PC-3 (cell line): ENCODE measurements around the gene NPR2. TPM values are rescaled to one million over a fixed set of nuclear protein-coding genes. Genes with fewer than 3 reads are reported as not detected.

Experiments used
- ATAC-seq: fragments of 200-7000 bp; cut with Tn5 transposase; 2 replicates; pipeline ENCODE4 v1.9.1; 2020; ENCODE audit warnings: mild to moderate bottlenecking, moderate library complexity
- BruUV-seq: library from RNA; stranded (reverse); fragments of 400-500 nt; replicated peaks from 2 replicates; lab custom pipeline; 2021; lab: Mats Ljungman, UMichigan
- CTCF ChIA-PET: fragments of 300-600 bp; sonication (Branson Sonifier 250); formaldehyde crosslinking; loops from one replicate; lab custom pipeline; 2022; ENCODE audit warnings: antibody characterized with exemption; lab: Charles Lee
- POLR2A ChIA-PET: fragments of 300-600 bp; sonication (Branson Sonifier 250); formaldehyde crosslinking; loops from one replicate; lab custom pipeline; 2022; ENCODE audit warnings: antibody characterized with exemption; ENCODE audit not compliant: unreplicated experiment; lab: Charles Lee
- DNase-seq: peaks from one replicate; pipeline ENCODE4 v3.0.0-alpha.2; 2015
- H2AFZ ChIP-seq: fragments of 300-600 bp; sonication (generic); 2 replicates; pipeline ENCODE4 v1.6.0; 2016; ENCODE audit warnings: antibody characterized with exemption, low read length
- H3F3A ChIP-seq: fragments of 300-600 bp; sonication (generic); one replicate; pipeline ENCODE4 v1.6.0; 2017; ENCODE audit warnings: antibody characterized with exemption, low read length, control low read depth, mild to moderate bottlenecking; ENCODE audit not compliant: unreplicated experiment
- H3K27ac ChIP-seq: fragments of 300-600 bp; sonication (generic); 2 replicates; pipeline ENCODE4 v1.5.1; 2016; ENCODE audit warnings: mild to moderate bottlenecking, low read length
- H3K27me3 ChIP-seq: fragments of 300-600 bp; sonication (generic); 2 replicates; pipeline ENCODE4 v1.6.1; 2016; ENCODE audit warnings: low read length, mixed read lengths
- H3K36me3 ChIP-seq: fragments of 300-600 bp; sonication (generic); 2 replicates; pipeline ENCODE4 v1.6.1; 2016; ENCODE audit warnings: low read depth, mixed run types, low read length, mixed read lengths
- H3K4me1 ChIP-seq: fragments of 300-600 bp; sonication (generic); 2 replicates; pipeline ENCODE4 v1.5.1; 2016; ENCODE audit warnings: low read length; ENCODE audit not compliant: insufficient read depth
- H3K4me2 ChIP-seq: fragments of 300-600 bp; sonication (generic); 2 replicates; pipeline ENCODE4 v1.6.0; 2016; ENCODE audit warnings: low read length
- H3K4me3 ChIP-seq: fragments of 300-600 bp; sonication (generic); 2 replicates; pipeline ENCODE4 v1.5.1; 2016; ENCODE audit warnings: mild to moderate bottlenecking, low read length, mixed read lengths
- H3K79me2 ChIP-seq: fragments of 300-600 bp; sonication (generic); 2 replicates; pipeline ENCODE4 v1.6.1; 2017; ENCODE audit warnings: low read length, mixed read lengths
- H3K9ac ChIP-seq: fragments of 300-600 bp; sonication (generic); 2 replicates; pipeline ENCODE4 v1.6.0; 2016; ENCODE audit warnings: mild to moderate bottlenecking, low read length
- H3K9me2 ChIP-seq: fragments of 300-600 bp; sonication (generic); replicated peaks from 2 replicates; pipeline ENCODE4 v1.6.1; 2016; ENCODE audit warnings: mixed run types, low read length, mixed read lengths
- H3K9me3 ChIP-seq: fragments of 300-600 bp; sonication (generic); 2 replicates; pipeline ENCODE4 v1.6.1; 2016; ENCODE audit warnings: low read length, mixed read lengths
- H4K20me1 ChIP-seq: fragments of 300-600 bp; sonication (generic); 2 replicates; pipeline ENCODE4 v1.6.1; 2016; ENCODE audit warnings: low read length, mixed read lengths
- CTCF ChIP-seq: fragments of 300-600 bp; sonication (generic); conservative IDR thresholded peaks from 2 replicates; pipeline ENCODE4 v1.5.1; 2017; ENCODE audit warnings: antibody characterized with exemption, low read depth, mild to moderate bottlenecking, low read length
- EZH2 ChIP-seq: fragments of 300-600 bp; sonication (generic); IDR thresholded peaks from one replicate; pipeline ENCODE4 v1.6.1; 2017; ENCODE audit warnings: antibody characterized with exemption, mild to moderate bottlenecking, low read length; ENCODE audit not compliant: unreplicated experiment
- EZH2phosphoT487 ChIP-seq: fragments of 300-600 bp; sonication (generic); IDR thresholded peaks from 2 replicates; pipeline ENCODE4 v1.6.1; 2018; ENCODE audit warnings: mild to moderate bottlenecking, antibody characterized with exemption, low read length, borderline replicate concordance
- intact Hi-C: fragments of 100-400 bp; cut with micrococcal nuclease; formaldehyde crosslinking; loops from 2 replicates; pipeline ENCODE4 v1.9.0; 2023
- total RNA-seq: library from RNA; depleted of rRNA; stranded (reverse); fragments of >200 nt; gene quantifications from 2 replicates; pipeline ENCODE4 v1.2.3, GENCODE V29; 2014

NPR2 gene
- total RNA-seq, 1 experiment from 2014 or later, result 1.5 TPM

GRCh38 chr9:35844628-35845270 is 53.4 kb downstream of the NPR2 start:
- CTCF ChIA-PET, result interaction anchor here (0.6 kb wide), 2 partner anchors 54 to 103 kb away, joined by 3 to 7 read pairs; no protein-coding TSS in a partner anchor
- H3K27me3 ChIP-seq, result no peaks in the 10 kb centered on the region
- H3K79me2 ChIP-seq, result no peaks in the 10 kb centered on the region
- H4K20me1 ChIP-seq, result no peaks in the 10 kb centered on the region
- TF ChIP-seq EZH2, result no peak
- no peak for TF ChIP-seq CTCF
- TF ChIP-seq EZH2phosphoT487, result no peak
- no peaks in the 10 kb centered on the region for H3F3A ChIP-seq
- intact Hi-C loops, result no loop called here
- H2AFZ ChIP-seq, result no peak overlapping the region
- peaks cover 24% of the 10 kb centered on the region for H3K4me1 ChIP-seq
- no peaks in the 10 kb centered on the region for H3K9me2 ChIP-seq
- ATAC-seq (peak; percentile 86), DNase-seq (peak; percentile 91)
- POLR2A ChIA-PET, result interaction anchor here (0.7 kb wide), 1 partner anchor 12 kb away, joined by 3 read pairs; no protein-coding TSS in a partner anchor
- H3K27ac ChIP-seq, result peak overlapping the region; percentile 48
- no peaks in the 10 kb centered on the region for H3K36me3 ChIP-seq
- no peak overlapping the region for H3K9ac ChIP-seq
- BruUV-seq, result no TSS peak
- no peaks in the 10 kb centered on the region for H3K9me3 ChIP-seq
- no peak overlapping the region for H3K4me3 ChIP-seq
- H3K4me2 ChIP-seq, result peak overlapping the region; percentile 56

DNA sequence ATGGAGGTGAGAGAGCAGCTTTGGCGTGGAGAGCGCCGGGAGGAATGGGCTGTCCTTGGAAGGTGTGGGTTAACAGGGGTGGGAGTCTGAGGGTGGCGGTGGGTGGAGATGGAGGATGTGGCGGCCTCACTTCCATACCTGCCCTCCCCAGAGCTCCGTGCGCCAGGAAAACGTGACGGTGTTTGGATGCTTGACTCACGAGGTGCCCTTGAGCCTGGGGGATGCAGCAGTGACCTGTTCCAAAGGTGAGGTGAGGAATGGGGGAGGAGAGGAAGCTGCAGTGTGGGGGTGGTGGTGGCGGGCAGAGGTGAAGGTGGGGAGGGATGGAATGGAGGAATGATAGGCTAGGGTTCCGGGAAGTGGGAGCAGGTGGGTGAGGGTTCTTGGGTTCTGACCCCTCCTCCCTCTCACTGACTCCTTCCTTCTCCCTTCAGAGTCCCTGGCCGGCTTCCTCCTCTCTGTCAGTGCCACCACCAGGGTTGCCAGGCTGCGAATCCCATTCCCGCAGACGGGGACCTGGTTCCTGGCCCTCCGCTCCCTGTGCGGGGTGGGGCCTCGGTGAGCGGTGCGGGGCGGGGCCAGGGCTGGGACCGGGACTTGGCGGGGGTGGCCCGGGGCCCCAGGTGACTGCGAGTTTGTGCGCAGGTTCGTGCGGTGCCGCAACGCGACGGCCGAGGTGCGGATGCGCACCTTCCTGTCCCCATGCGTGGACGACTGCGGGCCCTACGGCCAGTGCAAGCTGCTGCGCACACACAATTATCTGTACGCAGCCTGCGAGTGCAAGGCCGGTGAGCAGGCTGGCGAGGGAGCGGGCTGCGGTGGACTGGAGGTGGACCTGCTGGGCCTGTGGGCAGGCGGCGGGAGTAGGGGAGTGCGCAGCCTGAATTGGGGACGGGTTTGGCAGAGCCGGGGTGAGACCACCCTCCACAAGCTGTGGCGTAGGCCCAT is 54.7 kb downstream of the NPR2 start:
- no peaks in the 10 kb centered on the region for H3K9me3 ChIP-seq
- H3K9ac ChIP-seq, result no peak overlapping the region
- no peaks in the 10 kb centered on the region for H3F3A ChIP-seq
- TF ChIP-seq EZH2phosphoT487 (no peak), CTCF (no peak), EZH2 (no peak)
- H3K4me3 ChIP-seq, result no peak overlapping the region
- H3K36me3 ChIP-seq, result no peaks in the 10 kb centered on the region
- H3K79me2 ChIP-seq, result no peaks in the 10 kb centered on the region
- H4K20me1 ChIP-seq, result no peaks in the 10 kb centered on the region
- BruUV-seq, result no TSS peak
- POLR2A ChIA-PET, result no interaction called here
- H2AFZ ChIP-seq, result no peak overlapping the region
- H3K4me1 ChIP-seq, result peaks cover 24% of the 10 kb centered on the region
- no peak overlapping the region for H3K27ac ChIP-seq
- H3K27me3 ChIP-seq, result no peaks in the 10 kb centered on the region
- CTCF ChIA-PET, result interaction anchor here (1.2 kb wide), 1 partner anchor 36 kb away, joined by 3 read pairs; no protein-coding TSS in a partner anchor
- no peaks in the 10 kb centered on the region for H3K9me2 ChIP-seq
- ATAC-seq (no peak), DNase-seq (no peak)
- no peak overlapping the region for H3K4me2 ChIP-seq
- intact Hi-C loops, result no loop called here
